Keratinocyte (primary cell): ENCODE measurements around the gene NDUFAF2.

Experiments used
- EZH2 ChIP-seq: IDR thresholded peaks from one replicate; pipeline ENCODE4 v1.6.1; 2012; ENCODE audit warnings: inconsistent platforms, mild to moderate bottlenecking, low read length, moderate library complexity
- TF ChIP-seq, protein P1 (sequence below), 3 experiments: IDR thresholded peaks in 1 of 3; conservative IDR thresholded peaks in 1 of 3; optimal IDR thresholded peaks in 1 of 3; 2 replicates in 2 of 3; 3 replicates in 1 of 3; pipeline versions ENCODE3 to v1.5.1; 2011; ENCODE audit warnings: low read length in 3 of 3, mild to moderate bottlenecking in 3 of 3, moderate library complexity in 2 of 3, control low read depth in 1 of 3, inconsistent platforms in 1 of 3; ENCODE audit not compliant: insufficient read depth in 2 of 3; ENCODE audit errors: extremely low read depth in 1 of 3

DNA sequence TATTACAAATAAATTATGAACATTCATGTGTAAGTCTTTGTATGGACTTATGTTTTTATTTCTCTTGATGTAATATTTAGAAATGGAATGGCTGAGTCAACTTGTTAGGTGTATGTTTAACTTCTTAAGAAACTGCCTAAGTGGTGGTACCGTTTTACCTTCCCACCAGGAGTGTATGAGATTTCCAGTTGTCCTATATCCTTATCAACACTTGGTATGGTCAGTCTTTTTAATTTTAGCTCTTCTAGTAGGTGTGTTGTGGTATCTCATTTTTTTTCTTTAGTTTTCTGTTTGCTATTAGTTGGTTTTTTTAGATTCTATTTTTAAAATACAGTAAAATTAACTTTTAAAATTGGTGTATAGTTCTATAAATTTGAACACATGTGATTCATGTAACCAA, 3.7 kb downstream of the NDUFAF2 start:
- TF ChIP-seq, protein P1, sequence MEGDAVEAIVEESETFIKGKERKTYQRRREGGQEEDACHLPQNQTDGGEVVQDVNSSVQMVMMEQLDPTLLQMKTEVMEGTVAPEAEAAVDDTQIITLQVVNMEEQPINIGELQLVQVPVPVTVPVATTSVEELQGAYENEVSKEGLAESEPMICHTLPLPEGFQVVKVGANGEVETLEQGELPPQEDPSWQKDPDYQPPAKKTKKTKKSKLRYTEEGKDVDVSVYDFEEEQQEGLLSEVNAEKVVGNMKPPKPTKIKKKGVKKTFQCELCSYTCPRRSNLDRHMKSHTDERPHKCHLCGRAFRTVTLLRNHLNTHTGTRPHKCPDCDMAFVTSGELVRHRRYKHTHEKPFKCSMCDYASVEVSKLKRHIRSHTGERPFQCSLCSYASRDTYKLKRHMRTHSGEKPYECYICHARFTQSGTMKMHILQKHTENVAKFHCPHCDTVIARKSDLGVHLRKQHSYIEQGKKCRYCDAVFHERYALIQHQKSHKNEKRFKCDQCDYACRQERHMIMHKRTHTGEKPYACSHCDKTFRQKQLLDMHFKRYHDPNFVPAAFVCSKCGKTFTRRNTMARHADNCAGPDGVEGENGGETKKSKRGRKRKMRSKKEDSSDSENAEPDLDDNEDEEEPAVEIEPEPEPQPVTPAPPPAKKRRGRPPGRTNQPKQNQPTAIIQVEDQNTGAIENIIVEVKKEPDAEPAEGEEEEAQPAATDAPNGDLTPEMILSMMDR (optimal IDR thresholded peaks at IDR 0.05 in 1 of 3, IDR thresholded peaks at IDR 0.05 in 1 of 3, conservative IDR thresholded peaks at IDR 0.05 in 1 of 3; ENCODE audit: extremely low read depth in 1 of 3, insufficient read depth in 2 of 3, low read length in 3 of 3): no peak
- TF ChIP-seq EZH2: no peak
